Activated CD4-positive, alpha-beta T cell treated with anti-CD3 and anti-CD28 coated beads for 1 hour (primary cell): ENCODE data around the gene PCP4L1.

Experiments used
- DNase-seq: peaks from one replicate; pipeline ENCODE4 v3.0.0-alpha.2; 2020

Gene PCP4L1

GRCh38 chr1:161324020-161324419, 65.5 kb downstream of the PCP4L1 start:
- no peak for DNase-seq

- no peak for DNase-seq
Observed at GRCh38 chr1:161330346-161330745, 71.8 kb downstream of the PCP4L1 start.

GRCh38 chr1:161333166-161333565, 74.6 kb downstream of the PCP4L1 start:
- DNase-seq = no peak
